ENCODE measurements around the gene TMEM187. TPM values are rescaled to one million over a fixed set of nuclear protein-coding genes. Genes with fewer than 3 reads are reported as not detected.

TMEM187 gene
- total and polyA plus RNA-seq, 2 donors (not counting 3 experiments of a cell fraction or from before 2014, with no cell fraction given) = 2.6 to 15.7 TPM

- Histone ChIP-seq H3K36me3 (ENCODE audit: control insufficient read depth in 2 of 2, extremely low read depth in 1 of 2, insufficient read depth in 2 of 2, low read length in 2 of 2) (peaks cover 11 to 63% of the 10 kb centered on the region in 2 experiments), H3K4me3 (replicated peaks in 1 of 3; ENCODE audit: insufficient read depth in 1 of 3, low read depth in 1 of 3, low read length in 3 of 3) (no peak overlapping the region), H2AFZ (ENCODE audit: low read depth, low read length) (no peak overlapping the region), H3K4me2 (ENCODE audit: insufficient read depth, low read length) (no peak overlapping the region), H3K9me3 (replicated peaks; ENCODE audit: control insufficient read depth, insufficient read depth, low read length) (no peaks in the 10 kb centered on the region), H3K27me3 (ENCODE audit: control insufficient read depth in 2 of 2, insufficient read depth in 2 of 2, low read length in 2 of 2) (no peaks in the 10 kb centered on the region), H4K20me1 (replicated peaks; ENCODE audit: control insufficient read depth, extremely low read depth, insufficient read depth, low read length) (no peaks in the 10 kb centered on the region), H3K9me1 (replicated peaks; ENCODE audit: control insufficient read depth, extremely low read depth, insufficient read depth, low read length) (no peaks in the 10 kb centered on the region), H3K79me2 (ENCODE audit: control insufficient read depth, insufficient read depth, low read length) (peaks cover 23% of the 10 kb centered on the region), H3K9ac (replicated peaks; ENCODE audit: extremely low read depth, insufficient read depth, low read length) (no peak overlapping the region), H3K27ac (ENCODE audit: insufficient read depth, low read depth, low read length) (no peak overlapping the region), H3K4me1 (ENCODE audit: control insufficient read depth, extremely low read depth, insufficient read depth, low read length) (no peaks in the 10 kb centered on the region)
- FAIRE-seq (no peak), DNase-seq (ENCODE audit: low read depth, low spot score) (no peak)
- POLR2A ChIA-PET = no interaction called here
- dilution Hi-C loops (cut with MboI; ENCODE audit: extremely low pct_ligation_motif_present, low sequenced_read_pairs) (no loop called here), intact Hi-C loops (cut with micrococcal nuclease) (no loop called here)
- no peak for TF ChIP-seq JUN (IDR thresholded peaks at IDR 0.05; ENCODE audit: borderline replicate concordance, insufficient read depth, insufficient read length, low read depth)
- no peak for TF ChIP-seq POLR2AphosphoS5 (IDR thresholded peaks at IDR 0.05; ENCODE audit: insufficient read depth, low read depth, low read length)
- TF ChIP-seq EZH2 (IDR thresholded peaks at IDR 0.05; ENCODE audit: borderline replicate concordance, low read depth, low read length, severe bottlenecking) = no peak
- TF ChIP-seq CTCF (IDR thresholded peaks at IDR 0.05; ENCODE audit: extremely low read depth in 1 of 2, insufficient read depth in 1 of 2, low read depth in 1 of 2, low read length in 2 of 2) = no peak
- TF ChIP-seq MAX (IDR thresholded peaks at IDR 0.05; ENCODE audit: insufficient read depth, insufficient read length) = no peak
- no peak for TF ChIP-seq GATA2 (IDR thresholded peaks at IDR 0.05; ENCODE audit: insufficient read depth, insufficient read length, low read depth, low read length)
- no TSS peak for BruUV-seq (replicated peaks)
- CTCF ChIA-PET = no interaction called here
These were observed 12.5 kb upstream of the TMEM187 start for GRCh38 chrX:153960077-153960476.

Data from endothelial cell of umbilical vein (primary cell).